Nephron (organoid): ENCODE data around the gene RBFOX1.

Experiments used
- H3K27ac Mint-ChIP-seq, 3 experiments: 2 replicates each; pipeline ENCODE4 v1.8.0; 2020; ENCODE audit warnings: mixed read lengths in 3 of 3, mild to moderate bottlenecking in 2 of 3, moderate library complexity in 1 of 3
- H3K27me3 Mint-ChIP-seq: 2 replicates; pipeline ENCODE4 v1.8.0; 2021; ENCODE audit warnings: low read depth, mild to moderate bottlenecking, moderate library complexity, mixed read lengths
- H3K36me3 Mint-ChIP-seq: 2 replicates; pipeline ENCODE4 v1.8.0; 2020; ENCODE audit warnings: low read depth, mixed read lengths
- H3K4me1 Mint-ChIP-seq: 2 replicates; pipeline ENCODE4 v1.8.0; 2020; ENCODE audit warnings: mixed read lengths
- H3K4me3 Mint-ChIP-seq, 3 experiments: 2 replicates each; pipeline ENCODE4 v1.8.0; 2020; ENCODE audit warnings: mild to moderate bottlenecking in 3 of 3, mixed read lengths in 3 of 3, moderate library complexity in 2 of 3
- H3K9me3 Mint-ChIP-seq: 2 replicates; pipeline ENCODE4 v1.8.0; 2020; ENCODE audit warnings: mixed read lengths
- TF ChIP-seq, protein P1 (sequence below), 3 experiments: fragments of 200-600 bp; sonication (generic); IDR thresholded peaks; one replicate each; pipeline ENCODE4 v1.5.0; 2021; ENCODE audit warnings: antibody characterized with exemption in 3 of 3; ENCODE audit not compliant: unreplicated experiment in 3 of 3

The RBFOX1 gene

DNA sequence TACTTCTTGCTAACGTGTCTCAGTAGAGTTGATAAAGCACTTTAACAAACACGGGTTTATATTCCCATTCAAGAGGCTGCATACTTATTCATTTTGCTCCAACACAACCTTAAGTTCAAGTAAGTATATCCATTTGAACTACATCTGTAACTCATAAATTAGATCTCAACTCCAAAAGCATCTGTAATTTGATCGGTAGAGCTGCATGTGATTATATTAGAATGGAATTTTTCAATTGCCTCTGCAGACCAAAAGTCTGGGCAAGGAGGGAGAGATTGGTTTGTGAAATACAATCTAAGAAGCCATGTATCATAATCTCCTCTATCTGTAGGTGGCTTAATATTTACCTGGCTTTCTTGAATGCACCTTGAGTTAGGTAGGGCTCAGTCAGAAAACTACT, 371.0 kb downstream of the RBFOX1 start:
- Mint-ChIP-seq H3K4me1 (peaks cover 15% of the 10 kb centered on the region), H3K4me3 (no peak overlapping the region), H3K9me3 (peaks cover 5% of the 10 kb centered on the region), H3K27me3 (no peaks in the 10 kb centered on the region), H3K36me3 (no peaks in the 10 kb centered on the region), H3K27ac (peak overlapping the region; percentile 3 to 17 (median 17))
- TF ChIP-seq, protein P1, sequence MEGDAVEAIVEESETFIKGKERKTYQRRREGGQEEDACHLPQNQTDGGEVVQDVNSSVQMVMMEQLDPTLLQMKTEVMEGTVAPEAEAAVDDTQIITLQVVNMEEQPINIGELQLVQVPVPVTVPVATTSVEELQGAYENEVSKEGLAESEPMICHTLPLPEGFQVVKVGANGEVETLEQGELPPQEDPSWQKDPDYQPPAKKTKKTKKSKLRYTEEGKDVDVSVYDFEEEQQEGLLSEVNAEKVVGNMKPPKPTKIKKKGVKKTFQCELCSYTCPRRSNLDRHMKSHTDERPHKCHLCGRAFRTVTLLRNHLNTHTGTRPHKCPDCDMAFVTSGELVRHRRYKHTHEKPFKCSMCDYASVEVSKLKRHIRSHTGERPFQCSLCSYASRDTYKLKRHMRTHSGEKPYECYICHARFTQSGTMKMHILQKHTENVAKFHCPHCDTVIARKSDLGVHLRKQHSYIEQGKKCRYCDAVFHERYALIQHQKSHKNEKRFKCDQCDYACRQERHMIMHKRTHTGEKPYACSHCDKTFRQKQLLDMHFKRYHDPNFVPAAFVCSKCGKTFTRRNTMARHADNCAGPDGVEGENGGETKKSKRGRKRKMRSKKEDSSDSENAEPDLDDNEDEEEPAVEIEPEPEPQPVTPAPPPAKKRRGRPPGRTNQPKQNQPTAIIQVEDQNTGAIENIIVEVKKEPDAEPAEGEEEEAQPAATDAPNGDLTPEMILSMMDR (IDR thresholded peaks at IDR 0.05; ENCODE audit: unreplicated experiment in 3 of 3) = no peak

DNA sequence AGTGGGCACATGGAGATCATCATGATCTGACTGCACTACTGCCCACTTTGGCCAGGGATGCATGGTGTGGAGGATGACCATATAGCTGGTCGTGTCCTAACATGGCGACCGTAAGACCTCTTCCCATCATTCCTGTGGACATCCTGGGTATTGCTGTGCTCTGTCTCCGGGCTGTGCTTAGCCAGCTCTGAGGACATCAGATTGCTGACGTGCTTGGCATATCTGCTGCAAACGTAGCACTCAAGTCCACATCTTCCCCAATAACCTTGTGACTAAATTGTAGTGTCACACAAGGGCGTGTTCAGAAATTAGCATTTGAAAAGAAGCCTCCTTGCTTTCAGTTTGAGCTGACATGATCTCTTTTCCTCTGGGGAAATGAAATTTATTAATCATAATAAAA, 373.2 kb downstream of the RBFOX1 start:
- Mint-ChIP-seq H3K27me3 (no peaks in the 10 kb centered on the region), H3K36me3 (peaks cover 6% of the 10 kb centered on the region), H3K27ac (no peak overlapping the region), H3K4me3 (no peak overlapping the region), H3K9me3 (no peaks in the 10 kb centered on the region), H3K4me1 (peaks cover 15% of the 10 kb centered on the region)
- TF ChIP-seq, protein P1 (IDR thresholded peaks at IDR 0.05; ENCODE audit: unreplicated experiment in 3 of 3) = no peak

DNA sequence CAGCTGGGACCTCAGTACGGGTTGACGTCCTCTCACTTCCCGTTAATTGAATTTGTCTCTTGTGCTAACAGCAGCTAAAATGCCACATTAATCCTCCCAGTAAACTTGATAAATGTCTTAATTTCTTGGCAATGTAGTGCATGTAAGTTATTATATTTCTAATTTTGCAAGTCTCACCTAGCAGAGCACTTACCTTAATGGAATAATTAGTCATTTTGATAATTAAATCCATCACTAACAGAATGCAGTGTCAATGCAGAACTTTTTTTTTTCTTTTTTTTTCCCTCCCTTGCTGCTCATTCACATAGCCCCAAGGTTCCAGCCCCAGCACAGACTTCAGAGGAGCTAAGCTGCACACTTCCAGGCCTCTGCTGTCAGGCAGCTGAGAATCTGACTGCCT, 376.5 kb downstream of the RBFOX1 start:
- H3K4me1 Mint-ChIP-seq = peaks cover 3% of the 10 kb centered on the region
- no peaks in the 10 kb centered on the region for H3K27me3 Mint-ChIP-seq
- no peak overlapping the region for H3K27ac Mint-ChIP-seq
- TF ChIP-seq, protein P1 (IDR thresholded peaks at IDR 0.05; ENCODE audit: unreplicated experiment in 3 of 3) = no peak
- no peaks in the 10 kb centered on the region for H3K9me3 Mint-ChIP-seq
- H3K36me3 Mint-ChIP-seq = peaks cover 6% of the 10 kb centered on the region
- no peak overlapping the region for H3K4me3 Mint-ChIP-seq

DNA sequence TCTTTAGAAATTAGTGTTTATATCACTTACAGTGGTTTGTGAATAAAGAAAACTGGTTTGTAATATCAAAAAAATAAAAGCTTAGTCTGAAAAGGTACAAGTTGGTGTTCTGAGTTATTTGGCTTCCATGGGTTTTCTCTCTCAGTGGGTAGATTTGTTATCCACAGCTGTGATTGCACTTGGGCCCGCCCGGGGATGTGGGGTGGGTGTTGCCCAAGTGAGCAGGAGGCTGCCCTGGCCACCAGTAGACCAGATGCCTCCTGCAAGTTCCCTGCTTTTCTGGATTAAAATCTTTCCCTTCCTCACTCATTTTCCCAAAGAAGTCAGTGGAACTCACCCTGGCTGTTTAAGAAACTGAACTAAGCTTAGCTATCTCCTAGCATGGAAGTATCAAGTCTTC, 380.6 kb downstream of the RBFOX1 start:
- TF ChIP-seq, protein P1 (IDR thresholded peaks at IDR 0.05; ENCODE audit: unreplicated experiment in 3 of 3) = no peak
- H3K27me3 Mint-ChIP-seq = no peaks in the 10 kb centered on the region
- no peak overlapping the region for H3K4me3 Mint-ChIP-seq
- H3K9me3 Mint-ChIP-seq = no peaks in the 10 kb centered on the region
- H3K36me3 Mint-ChIP-seq = peaks cover 6% of the 10 kb centered on the region
- no peak overlapping the region for H3K27ac Mint-ChIP-seq
- peaks cover 14% of the 10 kb centered on the region for H3K4me1 Mint-ChIP-seq

DNA sequence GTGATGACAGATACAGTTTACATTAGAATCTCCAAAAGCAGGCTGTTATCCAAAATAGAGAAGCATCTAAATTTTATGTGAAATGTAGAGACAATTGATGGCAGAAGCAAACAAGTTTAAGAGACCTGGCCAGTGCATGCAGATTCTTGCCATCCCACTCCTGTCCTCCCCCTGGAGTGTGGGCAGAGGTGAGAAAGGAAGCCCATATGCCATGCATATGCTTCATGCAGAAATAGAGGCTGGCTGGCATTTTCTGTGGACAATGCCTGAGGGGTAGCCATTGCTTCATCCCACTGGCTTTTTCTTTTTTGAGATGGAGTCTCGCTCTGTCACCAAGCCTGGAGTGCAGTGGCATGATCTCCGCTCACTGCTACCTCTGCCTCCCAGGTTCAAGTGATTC, 382.1 kb downstream of the RBFOX1 start:
- Mint-ChIP-seq H3K27me3 (no peaks in the 10 kb centered on the region), H3K4me3 (no peak overlapping the region), H3K9me3 (no peaks in the 10 kb centered on the region), H3K4me1 (peaks cover 14% of the 10 kb centered on the region), H3K27ac (no peak overlapping the region), H3K36me3 (no peaks in the 10 kb centered on the region)
- TF ChIP-seq, protein P1 (IDR thresholded peaks at IDR 0.05; ENCODE audit: unreplicated experiment in 3 of 3) = no peak

DNA sequence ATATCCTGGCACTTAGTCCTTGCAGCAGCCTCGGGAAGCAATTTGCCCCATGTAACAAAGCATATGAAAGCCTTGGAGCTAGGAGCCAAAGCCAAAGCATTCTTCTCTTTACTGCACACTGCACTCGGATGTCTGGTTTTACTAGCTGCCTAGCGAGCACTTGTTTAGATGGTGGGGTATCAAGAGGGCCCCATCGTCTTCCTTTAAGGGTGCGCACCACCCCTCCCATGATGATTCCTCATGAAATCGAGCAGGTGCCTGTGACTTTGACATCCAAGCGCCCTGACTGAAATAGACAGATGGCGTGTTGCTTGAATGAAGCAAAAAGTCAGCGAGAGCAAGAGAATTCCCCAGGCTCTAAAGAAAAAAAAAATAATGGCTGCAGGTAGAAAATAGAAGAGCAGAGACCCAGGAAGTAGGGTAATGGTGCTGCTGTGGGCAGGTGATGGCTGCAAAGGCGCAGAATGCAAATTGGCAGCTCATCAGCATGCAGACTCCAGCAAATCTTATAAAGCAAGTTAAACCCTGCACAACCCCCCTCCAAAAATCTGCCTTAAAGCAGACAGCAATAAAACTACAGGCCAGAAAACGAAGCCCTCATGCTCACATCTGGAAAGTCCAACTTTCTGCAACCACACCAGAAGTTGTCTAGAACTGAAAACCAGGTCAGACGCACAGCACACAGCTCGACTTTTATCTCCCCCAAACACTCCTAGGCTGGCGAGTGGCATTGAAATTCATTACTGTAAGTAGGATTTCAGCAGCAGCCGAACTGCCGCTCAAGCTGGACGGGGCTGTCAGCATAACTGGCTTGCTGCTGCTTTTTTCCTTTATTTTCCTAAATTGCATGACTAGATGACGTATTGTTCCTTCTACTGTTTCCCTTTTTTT, 384.3 kb downstream of the RBFOX1 start:
- TF ChIP-seq, protein P1 (IDR thresholded peaks at IDR 0.05; ENCODE audit: unreplicated experiment in 3 of 3) = no peak
- Mint-ChIP-seq H3K4me3 (no peak overlapping the region), H3K27ac (peak overlapping the region in 1 of 3 experiments; percentile 65), H3K36me3 (no peaks in the 10 kb centered on the region), H3K9me3 (no peaks in the 10 kb centered on the region), H3K27me3 (no peaks in the 10 kb centered on the region), H3K4me1 (peaks cover 14% of the 10 kb centered on the region)
